Measurements from ENCODE around the gene ERO1A. TPM values are rescaled to one million over a fixed set of nuclear protein-coding genes. Genes with fewer than 3 reads are reported as not detected.

The ERO1A gene
- total and polyA plus RNA-seq, 2 donors (not counting 1 experiment from before 2014, with no cell fraction given): 34.5 to 64.9 TPM

DNA sequence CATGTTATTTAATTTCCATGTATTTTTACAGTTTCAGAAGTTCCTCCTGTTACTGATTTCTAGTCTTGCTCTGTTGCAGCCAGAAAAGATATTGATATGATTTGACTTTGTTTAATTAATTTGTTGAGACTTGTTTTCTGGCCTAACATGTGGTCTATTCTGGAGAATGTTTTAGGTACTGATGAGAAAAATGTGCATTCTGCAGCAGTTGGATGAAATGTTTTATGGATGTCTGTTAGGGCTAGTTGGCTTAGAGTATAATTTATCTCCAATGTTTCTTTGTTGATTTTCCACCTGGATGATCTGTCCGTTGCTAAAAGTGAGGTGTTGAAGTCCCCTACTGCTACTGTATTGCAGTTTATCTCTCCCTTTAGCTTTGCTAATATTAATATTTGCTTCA is 88.3 kb downstream of the ERO1A start:
- DNase-seq (ENCODE audit: low read depth in 2 of 2): no peak
- Histone ChIP-seq H3K4me1 (ENCODE audit: control insufficient read depth, extremely low read depth, insufficient read depth, low read length) (no peaks in the 10 kb centered on the region), H2AFZ (ENCODE audit: low read length) (no peak overlapping the region), H3K27ac (ENCODE audit: insufficient read depth, low read length) (no peak overlapping the region), H3K9ac (ENCODE audit: insufficient read depth, low read length) (no peak overlapping the region), H3K36me3 (ENCODE audit: control insufficient read depth, insufficient read depth, low read length) (no peaks in the 10 kb centered on the region), H3K9me3 (ENCODE audit: control insufficient read depth, insufficient read depth, low read depth, low read length) (no peaks in the 10 kb centered on the region), H3K4me2 (ENCODE audit: extremely low read depth, insufficient read depth, low read length) (no peak overlapping the region), H3K4me3 (replicated peaks in 1 of 4; ENCODE audit: control extremely low read depth in 1 of 4, insufficient read depth in 1 of 4, low read depth in 3 of 4, low read length in 4 of 4) (no peak overlapping the region), H4K20me1 (ENCODE audit: control insufficient read depth, extremely low read depth, insufficient read depth, low read length) (no peaks in the 10 kb centered on the region), H3K79me2 (ENCODE audit: control insufficient read depth, insufficient read depth, low read length) (no peaks in the 10 kb centered on the region), H3K27me3 (ENCODE audit: control insufficient read depth, insufficient read depth, low read length) (no peaks in the 10 kb centered on the region)
- TF ChIP-seq EZH2 (IDR thresholded peaks at IDR 0.05; ENCODE audit: low read length, missing control alignments): no peak
- TF ChIP-seq, protein P1, sequence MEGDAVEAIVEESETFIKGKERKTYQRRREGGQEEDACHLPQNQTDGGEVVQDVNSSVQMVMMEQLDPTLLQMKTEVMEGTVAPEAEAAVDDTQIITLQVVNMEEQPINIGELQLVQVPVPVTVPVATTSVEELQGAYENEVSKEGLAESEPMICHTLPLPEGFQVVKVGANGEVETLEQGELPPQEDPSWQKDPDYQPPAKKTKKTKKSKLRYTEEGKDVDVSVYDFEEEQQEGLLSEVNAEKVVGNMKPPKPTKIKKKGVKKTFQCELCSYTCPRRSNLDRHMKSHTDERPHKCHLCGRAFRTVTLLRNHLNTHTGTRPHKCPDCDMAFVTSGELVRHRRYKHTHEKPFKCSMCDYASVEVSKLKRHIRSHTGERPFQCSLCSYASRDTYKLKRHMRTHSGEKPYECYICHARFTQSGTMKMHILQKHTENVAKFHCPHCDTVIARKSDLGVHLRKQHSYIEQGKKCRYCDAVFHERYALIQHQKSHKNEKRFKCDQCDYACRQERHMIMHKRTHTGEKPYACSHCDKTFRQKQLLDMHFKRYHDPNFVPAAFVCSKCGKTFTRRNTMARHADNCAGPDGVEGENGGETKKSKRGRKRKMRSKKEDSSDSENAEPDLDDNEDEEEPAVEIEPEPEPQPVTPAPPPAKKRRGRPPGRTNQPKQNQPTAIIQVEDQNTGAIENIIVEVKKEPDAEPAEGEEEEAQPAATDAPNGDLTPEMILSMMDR (conservative IDR thresholded peaks at IDR 0.05 in 1 of 2, IDR thresholded peaks at IDR 0.05 in 1 of 2; ENCODE audit: low read depth in 1 of 2, low read length in 2 of 2): no peak

DNA sequence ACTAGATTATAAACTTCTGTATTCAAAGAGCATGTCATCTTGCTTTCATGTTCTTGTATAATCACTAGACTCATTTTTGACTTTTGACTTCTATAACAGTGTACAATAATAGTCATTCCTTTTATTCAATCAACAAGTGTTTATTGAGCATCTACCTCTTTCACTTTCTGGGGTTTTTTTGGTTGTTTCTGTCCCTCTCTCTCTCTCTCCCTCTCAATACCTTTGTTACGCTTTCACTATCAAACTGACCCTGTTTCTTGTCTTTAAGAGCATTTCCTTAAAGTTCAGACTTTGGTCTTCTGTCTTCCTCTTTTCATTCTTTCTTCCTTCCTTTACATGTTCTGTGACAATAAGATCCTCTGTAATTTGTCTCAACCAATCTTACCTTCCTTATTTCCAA is 93.2 kb downstream of the ERO1A start:
- no peaks in the 10 kb centered on the region for H3K4me1 ChIP-seq (ENCODE audit: control insufficient read depth, extremely low read depth, insufficient read depth, low read length)
- no peak overlapping the region for H2AFZ ChIP-seq (ENCODE audit: low read length)
- H3K27ac ChIP-seq (ENCODE audit: insufficient read depth, low read length): no peak overlapping the region
- H3K4me2 ChIP-seq (ENCODE audit: extremely low read depth, insufficient read depth, low read length): no peak overlapping the region
- DNase-seq (ENCODE audit: low read depth in 2 of 2): no peak
- no peaks in the 10 kb centered on the region for H3K9me3 ChIP-seq (ENCODE audit: control insufficient read depth, insufficient read depth, low read depth, low read length)
- H3K27me3 ChIP-seq (ENCODE audit: control insufficient read depth, insufficient read depth, low read length): no peaks in the 10 kb centered on the region
- no peak overlapping the region for H3K9ac ChIP-seq (ENCODE audit: insufficient read depth, low read length)
- TF ChIP-seq, protein P1 (conservative IDR thresholded peaks at IDR 0.05 in 1 of 2, IDR thresholded peaks at IDR 0.05 in 1 of 2; ENCODE audit: low read depth in 1 of 2, low read length in 2 of 2): no peak
- no peak for TF ChIP-seq EZH2 (IDR thresholded peaks at IDR 0.05; ENCODE audit: low read length, missing control alignments)
- no peaks in the 10 kb centered on the region for H4K20me1 ChIP-seq (ENCODE audit: control insufficient read depth, extremely low read depth, insufficient read depth, low read length)
- no peak overlapping the region for H3K4me3 ChIP-seq (replicated peaks in 1 of 4; ENCODE audit: control extremely low read depth in 1 of 4, insufficient read depth in 1 of 4, low read depth in 3 of 4, low read length in 4 of 4)
- H3K79me2 ChIP-seq (ENCODE audit: control insufficient read depth, insufficient read depth, low read length): no peaks in the 10 kb centered on the region
- no peaks in the 10 kb centered on the region for H3K36me3 ChIP-seq (ENCODE audit: control insufficient read depth, insufficient read depth, low read length)

DNA sequence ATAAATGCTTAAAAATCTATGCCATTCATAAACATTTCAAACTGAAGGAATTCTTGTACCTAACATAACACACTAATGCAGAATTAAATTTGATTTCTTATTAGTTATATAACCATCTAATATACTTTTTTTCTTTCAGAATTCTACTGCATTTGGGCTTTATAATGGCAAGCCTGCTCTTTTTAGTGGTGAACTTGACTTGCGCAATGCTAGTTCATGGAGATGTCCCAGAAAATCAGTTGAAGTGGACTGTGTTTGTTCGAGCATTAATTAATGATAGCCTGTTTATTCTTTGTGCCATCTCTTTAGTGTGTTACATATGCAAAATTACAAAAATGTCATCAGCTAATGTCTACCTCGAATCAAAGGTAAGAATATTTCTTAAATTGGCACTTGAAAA is 95.4 kb downstream of the ERO1A start:
- Histone ChIP-seq H3K4me2 (ENCODE audit: extremely low read depth, insufficient read depth, low read length) (no peak overlapping the region), H4K20me1 (ENCODE audit: control insufficient read depth, extremely low read depth, insufficient read depth, low read length) (no peaks in the 10 kb centered on the region)
- TF ChIP-seq, protein P1 (conservative IDR thresholded peaks at IDR 0.05 in 1 of 2, IDR thresholded peaks at IDR 0.05 in 1 of 2; ENCODE audit: low read depth in 1 of 2, low read length in 2 of 2): no peak
- no peak for TF ChIP-seq EZH2 (IDR thresholded peaks at IDR 0.05; ENCODE audit: low read length, missing control alignments)

More for the DNA sequence above, 95.4 kb downstream of the ERO1A start:
- no peaks in the 10 kb centered on the region for H3K27me3 ChIP-seq (ENCODE audit: control insufficient read depth, insufficient read depth, low read length)
- DNase-seq (ENCODE audit: low read depth in 2 of 2): no peak
- no peaks in the 10 kb centered on the region for H3K36me3 ChIP-seq (ENCODE audit: control insufficient read depth, insufficient read depth, low read length)
- no peak overlapping the region for H3K9ac ChIP-seq (ENCODE audit: insufficient read depth, low read length)
- no peak overlapping the region for H3K27ac ChIP-seq (ENCODE audit: insufficient read depth, low read length)
- H3K4me3 ChIP-seq (replicated peaks in 1 of 4; ENCODE audit: control extremely low read depth in 1 of 4, insufficient read depth in 1 of 4, low read depth in 3 of 4, low read length in 4 of 4): no peak overlapping the region
- no peaks in the 10 kb centered on the region for H3K9me3 ChIP-seq (ENCODE audit: control insufficient read depth, insufficient read depth, low read depth, low read length)
- no peak overlapping the region for H2AFZ ChIP-seq (ENCODE audit: low read length)
- no peaks in the 10 kb centered on the region for H3K79me2 ChIP-seq (ENCODE audit: control insufficient read depth, insufficient read depth, low read length)
- no peaks in the 10 kb centered on the region for H3K4me1 ChIP-seq (ENCODE audit: control insufficient read depth, extremely low read depth, insufficient read depth, low read length)
